A204.1 (cell line): ENCODE data around the gene PMEPA1.
"Not testable (repeated sequence)": the region's sequence is repeated elsewhere in the genome, so short reads cannot be mapped to it uniquely, and the experiment has no call there.

Experiments used
- FAIRE-seq: peaks from 2 replicates; lab custom pipeline; 2012; peaks lifted over from hg19 to GRCh38; lab: Jason Lieb, UNC

Gene PMEPA1

DNA sequence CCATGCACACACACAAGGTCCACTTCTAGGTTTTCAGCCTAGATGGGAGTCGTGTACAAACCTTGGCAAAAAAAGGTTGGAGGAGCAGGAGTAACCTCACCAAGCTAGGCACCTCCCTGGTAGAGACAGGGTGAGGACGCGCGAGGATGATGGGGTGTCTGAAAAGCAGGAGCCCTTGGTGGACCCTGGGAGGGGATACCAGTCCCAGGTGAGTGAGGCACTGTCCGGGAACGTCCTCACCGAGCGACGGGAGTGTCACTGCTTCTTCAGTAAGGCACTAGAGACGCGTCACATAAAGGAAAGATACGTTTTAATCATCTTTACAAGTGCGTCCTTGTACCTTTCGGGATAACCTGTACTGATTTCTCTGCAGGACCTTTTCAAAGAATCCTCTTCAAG is 60.2 kb downstream of the PMEPA1 start:
- no peak for FAIRE-seq

DNA sequence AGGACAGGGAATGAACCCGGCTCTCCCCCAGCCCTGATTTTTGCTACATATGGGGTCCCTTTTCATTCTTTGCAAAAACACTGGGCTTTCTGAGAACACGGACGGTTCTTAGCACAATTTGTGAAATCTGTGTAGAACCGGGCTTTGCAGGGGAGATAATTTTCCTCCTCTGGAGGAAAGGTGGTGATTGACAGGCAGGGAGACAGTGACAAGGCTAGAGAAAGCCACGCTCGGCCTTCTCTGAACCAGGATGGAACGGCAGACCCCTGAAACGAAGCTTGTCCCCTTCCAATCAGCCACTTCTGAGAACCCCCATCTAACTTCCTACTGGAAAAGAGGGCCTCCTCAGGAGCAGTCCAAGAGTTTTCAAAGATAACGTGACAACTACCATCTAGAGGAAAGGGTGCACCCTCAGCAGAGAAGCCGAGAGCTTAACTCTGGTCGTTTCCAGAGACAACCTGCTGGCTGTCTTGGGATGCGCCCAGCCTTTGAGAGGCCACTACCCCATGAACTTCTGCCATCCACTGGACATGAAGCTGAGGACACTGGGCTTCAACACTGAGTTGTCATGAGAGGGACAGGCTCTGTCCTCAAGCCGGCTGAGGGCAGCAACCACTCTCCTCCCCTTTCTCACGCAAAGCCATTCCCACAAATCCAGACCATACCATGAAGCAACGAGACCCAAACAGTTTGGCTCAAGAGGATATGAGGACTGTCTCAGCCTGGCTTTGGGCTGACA is 60.8 kb downstream of the PMEPA1 start:
- no peak for FAIRE-seq

DNA sequence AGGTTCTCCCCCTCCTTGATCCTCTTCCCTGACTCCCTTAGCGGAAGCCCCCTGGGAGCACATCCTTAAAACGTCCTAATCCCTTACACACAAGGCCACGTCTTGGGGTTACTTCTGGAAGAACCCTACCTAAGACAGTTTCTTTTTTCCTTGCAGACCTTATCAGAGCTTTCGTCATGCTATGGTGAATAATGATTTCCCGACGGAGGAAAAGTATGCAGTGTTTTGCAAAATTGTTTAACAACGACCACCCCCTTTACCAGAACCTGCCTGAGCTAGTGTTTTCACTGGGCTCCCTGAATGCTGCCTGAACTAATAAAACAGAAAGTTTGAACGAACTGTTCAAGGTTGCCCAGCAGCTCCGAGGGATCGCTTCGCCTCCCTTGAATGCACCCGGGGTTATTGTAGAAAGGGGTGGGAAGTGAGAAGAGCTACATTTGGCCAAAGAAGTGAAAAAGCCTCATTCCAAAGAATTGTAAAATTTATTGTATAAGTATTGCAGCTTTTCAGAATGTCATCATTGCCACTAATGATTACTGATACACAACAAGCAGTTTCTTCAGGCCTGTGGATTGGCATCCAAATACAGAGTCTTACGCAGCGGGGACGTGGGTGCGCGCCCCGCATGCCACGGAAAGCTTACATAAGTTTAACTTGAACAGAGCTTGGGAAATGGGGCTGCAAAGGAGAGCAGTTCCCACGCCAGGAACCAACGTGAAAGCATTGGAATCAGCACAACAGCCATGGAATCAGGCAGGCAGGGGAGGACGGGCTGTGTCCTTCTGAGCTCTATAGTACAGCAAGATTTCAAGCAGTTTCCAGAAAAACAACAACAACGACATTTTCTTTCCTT is 61.7 kb downstream of the PMEPA1 start:
- FAIRE-seq, result no peak

DNA sequence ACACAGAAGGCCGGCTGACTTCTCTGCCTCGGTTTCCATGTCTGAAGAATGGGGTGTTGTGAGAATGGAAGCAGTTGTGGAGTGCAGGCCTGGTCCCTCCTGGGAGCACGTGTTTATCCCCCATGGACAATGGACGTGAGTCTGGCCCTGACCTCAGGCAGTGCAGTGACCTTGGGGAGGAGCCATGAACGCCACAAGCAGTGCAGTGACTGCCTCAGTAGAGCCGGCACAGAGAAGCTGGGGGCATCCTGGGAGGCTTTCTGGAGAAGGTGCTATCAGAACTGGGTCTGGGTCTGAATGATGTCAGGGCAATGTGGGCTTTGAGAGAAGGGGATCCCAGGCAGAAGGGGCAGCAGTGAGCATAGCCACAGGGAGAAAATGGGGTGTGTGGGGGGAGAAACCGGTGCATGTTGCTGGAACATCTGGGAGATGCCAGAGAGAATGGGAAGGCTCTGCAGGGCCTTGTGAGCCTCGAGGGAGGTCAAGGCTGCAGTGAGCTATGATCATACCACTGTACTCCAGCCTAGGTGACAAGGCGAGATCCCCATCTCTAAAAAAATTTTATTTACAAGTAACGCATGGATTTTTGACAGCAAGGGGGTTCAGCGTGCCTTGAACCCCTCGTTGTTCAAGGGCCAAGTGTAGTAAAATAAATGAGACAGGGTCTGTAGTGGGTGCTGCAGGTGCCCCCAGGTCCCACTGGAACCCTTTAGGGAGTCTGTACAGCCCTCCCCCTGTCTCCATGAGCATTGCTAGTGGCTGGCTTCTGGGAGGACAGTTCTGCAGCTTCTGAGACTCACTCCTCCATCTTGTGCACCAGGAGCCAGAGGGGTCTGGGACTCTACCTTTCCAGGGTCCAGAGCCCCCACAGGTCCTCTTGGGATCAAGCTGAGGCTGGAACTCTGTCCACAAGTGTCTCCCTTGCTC is 62.5 kb downstream of the PMEPA1 start:
- FAIRE-seq, result no peak

DNA sequence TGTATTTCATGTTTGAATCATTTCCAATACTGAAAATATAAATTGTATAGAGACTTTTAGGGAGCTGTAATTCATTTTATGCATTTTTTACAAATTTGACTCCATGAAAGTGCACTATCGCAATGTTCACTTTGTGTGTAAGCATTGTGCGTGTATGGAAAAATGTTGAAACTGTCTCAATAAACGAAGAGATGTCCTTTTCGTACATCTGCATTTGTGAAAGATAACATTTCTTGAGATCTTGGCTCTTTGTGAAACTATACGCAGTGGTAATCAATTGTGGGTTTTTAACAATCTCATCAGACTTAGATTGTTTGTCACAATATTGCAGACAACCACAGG is 70.9 kb downstream of the PMEPA1 start:
- no peak for FAIRE-seq

DNA sequence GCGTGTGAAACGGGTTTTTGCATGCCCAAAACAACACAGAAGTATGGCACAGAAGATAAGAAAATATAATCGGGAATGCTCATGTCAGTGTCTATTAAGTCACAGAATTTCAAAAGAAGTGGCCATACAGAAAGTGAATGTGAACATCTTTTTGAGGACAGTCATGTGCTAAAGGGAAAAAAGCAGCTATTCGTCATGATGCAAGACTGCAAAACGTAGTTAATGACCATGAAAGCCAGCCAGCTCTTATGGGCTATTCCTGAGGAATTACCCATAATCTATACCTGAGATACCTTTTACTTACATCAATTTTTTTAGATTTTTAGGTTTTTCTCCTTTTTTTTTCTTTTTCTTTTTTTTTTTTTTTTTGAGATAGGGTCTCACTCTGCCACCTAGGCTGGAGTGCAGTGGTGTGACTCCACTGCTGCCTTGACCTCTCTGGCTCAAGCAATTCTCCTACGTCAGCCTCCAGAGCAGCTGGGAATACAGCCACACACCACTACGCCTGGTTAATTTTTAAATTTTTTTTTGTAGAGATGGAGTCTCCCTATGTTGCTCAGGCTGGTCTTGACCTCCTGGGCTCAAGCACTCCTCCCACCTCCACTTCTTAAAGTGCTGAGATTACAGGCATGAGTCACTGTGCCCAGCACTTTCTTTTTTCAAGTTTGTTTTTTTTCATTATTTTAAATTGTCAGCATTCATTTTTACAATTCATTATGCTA is 71.5 kb downstream of the PMEPA1 start:
- no peak for FAIRE-seq

DNA sequence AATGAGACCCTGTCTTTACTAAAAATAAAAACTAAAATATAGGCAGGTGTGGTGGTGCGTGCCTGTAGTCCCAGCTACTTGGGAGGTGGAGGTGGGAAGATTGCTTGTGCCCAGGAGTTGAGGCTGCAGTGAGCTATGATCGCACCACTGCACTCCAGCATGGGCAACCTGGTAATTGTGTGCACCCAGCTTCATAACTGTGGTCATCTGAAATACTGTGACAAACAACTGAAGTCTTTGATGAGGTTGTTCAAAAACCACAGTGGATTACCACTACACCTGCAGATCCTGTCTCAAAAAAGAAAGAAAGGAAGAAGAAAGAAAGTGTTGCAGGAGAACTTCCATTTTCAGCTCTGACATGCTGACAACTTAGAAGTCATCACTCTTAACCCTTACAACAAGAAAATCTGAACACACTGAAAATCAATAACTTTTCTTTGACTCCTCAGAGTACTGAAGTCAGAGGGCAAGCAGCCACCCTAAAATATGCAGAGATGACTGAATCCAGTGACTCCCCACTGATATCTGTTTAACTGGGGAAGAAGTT is 75.8 kb downstream of the PMEPA1 start:
- FAIRE-seq, result no peak

DNA sequence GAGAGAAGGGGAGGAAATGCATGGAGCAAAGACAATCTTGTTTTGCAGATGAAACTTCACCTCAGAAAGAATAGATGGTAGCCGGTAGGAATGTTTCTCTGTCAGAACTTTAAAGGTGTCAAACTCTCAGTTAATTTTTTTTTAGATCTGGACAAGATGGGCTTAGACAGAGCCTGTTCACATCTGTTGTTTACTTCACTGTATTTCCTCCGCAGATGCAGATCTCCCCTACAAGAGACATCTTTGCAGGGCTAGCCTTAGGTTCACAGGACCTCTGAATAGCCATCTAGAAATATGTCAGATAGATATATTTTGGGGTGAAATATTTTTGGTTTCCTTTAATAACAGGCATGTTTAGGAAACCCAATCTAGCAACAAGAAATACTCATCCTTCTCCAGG is 77.5 kb downstream of the PMEPA1 start:
- no peak for FAIRE-seq

DNA sequence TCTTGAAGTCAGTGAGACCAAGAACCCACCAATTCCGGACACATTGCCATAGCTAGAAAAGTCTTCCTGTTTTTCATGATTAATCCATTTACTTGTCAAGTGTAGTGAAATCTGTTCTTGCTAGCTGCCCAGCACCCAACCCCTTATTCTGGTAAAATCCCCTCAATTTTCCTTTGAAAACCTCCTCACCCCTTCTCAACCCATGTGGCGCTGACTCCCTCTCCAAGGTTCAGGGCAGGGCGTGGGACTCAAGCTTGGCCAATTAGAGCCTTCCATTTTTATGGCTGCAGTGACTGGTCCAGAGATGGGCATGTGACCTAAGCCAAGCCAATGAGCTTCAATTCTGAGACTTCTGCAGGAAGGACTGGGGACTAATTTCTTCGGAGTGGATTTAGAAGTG is 79.8 kb downstream of the PMEPA1 start:
- no peak for FAIRE-seq

DNA sequence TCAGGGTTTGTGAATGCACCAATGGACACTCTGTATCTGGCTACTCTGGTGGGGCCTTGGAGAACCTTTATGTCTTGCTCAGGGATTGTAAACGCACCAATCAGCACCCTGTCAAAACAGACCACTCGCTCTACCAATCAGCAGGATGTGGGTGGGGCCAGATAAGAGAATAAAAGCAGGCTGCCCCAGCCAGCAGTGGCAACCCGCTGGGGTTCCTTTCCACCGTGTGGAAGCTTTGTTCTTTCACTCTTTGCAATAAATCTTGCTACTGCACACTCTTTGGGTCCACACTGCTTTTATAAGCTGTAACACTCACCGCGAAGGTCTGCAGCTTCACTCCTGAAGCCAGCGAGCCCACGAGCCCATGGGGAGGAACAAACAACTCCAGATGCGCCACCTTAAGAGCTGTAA is 80.3 kb downstream of the PMEPA1 start:
- not testable (repeated sequence) for FAIRE-seq

DNA sequence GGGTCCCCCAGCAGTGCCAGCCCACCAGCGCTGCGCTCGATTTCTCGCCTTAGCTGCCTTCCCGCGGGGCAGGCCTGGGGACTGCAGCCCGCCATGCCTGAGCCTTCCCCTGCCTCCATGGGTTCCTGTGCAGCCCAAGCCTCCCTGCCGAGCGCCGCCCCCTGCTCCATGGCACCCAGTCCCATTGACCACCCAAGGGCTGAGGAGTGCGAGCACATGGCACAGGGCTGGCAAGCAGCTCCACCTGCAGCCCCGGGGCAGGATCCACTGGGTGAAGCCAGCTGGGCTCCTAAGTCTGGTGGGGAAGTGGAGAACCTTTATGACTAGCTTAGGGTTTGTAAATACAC is 80.9 kb downstream of the PMEPA1 start:
- FAIRE-seq, result not testable (repeated sequence)

DNA sequence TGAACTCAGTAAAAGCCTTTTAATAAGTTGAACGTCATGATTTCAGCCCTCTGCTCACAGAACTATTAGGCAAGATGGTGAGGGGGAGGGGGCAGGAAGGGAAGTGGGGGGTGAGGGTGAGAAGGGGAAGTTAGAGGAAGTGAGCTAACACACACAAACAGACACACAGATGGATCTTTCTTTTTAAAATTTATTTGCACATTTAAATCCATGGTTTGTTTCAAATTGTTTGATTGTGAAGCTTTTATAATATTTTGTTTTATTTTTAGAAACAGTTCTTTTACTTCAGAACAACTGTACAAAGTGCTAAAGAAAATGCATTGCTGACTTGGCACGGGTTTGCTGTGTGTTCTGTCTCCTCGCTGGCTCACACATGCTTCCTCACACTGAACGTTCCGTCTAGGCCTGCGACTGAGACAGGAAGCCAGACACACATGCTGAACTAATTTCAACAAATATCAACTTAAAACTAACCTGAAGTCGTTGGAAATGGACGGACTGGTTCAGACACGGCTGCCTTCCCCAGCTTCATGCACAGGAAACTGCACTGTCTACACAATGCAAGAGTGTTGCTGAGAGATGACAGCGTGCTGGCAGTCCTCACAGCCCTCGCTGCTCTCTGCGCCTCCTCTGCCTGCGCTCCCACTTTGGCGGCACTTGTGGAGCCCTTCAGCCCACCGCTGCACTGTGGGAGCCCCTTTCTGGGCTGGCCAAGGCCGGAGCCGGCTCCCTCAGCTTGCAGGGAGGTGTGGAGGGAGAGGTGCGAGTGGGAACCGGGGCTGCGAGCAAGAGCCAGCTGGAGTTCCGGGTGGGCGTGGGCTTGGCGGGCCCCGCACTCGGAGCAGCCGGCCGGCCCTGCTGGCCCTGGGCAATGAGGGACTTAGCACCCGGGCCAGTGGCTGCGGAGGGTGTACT is 81.5 kb downstream of the PMEPA1 start:
- no peak for FAIRE-seq

DNA sequence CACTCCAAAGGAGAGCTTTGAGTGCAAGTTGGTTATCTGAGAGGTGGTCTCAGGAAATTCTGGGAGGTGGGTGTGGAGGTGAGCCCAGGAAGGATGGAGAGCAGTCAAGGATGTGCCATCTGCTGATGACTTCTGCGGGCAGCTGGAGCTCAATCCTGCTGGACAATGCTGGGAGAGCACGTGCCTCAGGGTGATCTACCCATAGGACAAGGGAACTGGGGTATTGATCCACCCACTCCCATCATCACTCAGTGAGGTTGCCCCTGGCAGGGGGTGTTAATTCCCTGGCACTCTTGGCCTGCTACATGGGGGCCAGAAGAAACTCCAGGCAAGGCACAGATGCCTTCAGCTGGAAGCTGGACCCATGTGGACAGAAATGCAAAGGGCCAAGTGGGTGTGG is 82.5 kb downstream of the PMEPA1 start:
- no peak for FAIRE-seq

DNA sequence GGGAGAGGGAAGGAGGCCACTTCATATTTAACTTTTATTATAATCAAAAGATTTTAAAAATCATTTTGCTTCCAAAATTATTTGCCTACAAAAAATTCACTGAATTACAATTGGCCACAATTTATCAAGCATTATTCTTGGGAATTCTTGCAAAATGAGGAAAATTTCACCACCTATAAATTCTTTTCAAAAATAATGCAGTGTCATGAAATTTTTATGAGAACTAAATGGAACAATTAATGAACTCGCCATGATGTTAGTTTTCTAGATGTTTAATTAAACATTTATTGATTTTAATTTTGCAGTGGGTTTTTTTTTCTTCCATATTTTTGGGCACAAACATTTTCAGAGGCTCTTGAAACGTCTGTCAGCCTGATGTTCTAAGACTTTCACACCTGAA is 83.8 kb downstream of the PMEPA1 start:
- no peak for FAIRE-seq

DNA sequence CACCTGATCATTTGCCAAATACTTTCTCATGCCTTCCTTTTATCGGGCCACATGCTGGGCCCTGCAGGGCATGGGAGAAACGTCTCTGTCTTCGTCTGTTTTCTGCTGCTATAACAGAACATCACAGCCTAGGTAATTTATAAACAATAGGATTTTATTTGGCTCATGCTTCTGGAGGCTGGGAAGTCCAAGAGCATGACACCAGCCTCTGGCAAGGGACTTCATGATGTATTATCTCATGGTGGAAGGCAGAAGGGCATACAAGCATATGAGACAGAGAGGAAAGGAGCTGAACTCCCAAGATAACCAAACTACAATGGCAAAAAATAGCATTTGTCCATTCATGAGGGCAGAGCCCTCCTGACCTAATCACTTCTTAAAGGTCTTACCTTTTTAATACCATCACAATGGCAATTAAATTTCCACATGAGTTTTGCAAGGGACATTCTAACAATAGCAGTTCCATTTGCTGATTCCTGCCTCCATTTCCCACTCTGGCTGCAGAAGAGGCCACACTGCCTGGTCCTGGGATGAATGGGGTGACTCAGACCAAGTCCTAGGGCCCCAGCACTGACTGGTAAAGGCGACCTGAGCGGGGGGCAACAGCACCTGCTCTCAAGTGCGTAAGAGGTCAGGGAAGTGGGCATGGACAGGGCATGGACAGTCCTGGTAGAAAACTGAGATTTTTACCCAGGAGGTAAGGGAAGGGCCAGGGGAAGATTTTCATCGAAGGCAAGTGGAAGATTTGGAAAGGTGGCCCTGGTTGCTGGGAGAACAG is 84.4 kb downstream of the PMEPA1 start:
- FAIRE-seq, result no peak

DNA sequence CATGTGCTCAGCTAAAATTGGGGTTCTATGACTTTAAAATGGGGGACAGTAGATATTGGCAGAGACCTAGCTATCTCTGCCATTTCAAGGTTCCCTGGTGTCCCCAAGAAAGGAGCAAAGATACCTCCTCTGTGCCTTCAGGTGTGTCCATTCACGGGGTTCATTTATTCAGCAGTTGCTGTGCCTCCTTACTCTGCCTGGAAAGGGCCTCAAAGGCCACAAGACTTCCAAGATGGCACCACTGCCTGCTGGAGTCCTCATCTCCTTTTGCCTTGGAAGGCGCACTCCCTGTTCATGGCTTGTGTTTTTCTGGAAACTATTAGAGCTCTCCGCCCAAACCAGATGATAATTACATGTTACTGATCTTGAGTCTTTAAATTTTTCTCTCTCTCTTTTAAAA is 85.7 kb downstream of the PMEPA1 start:
- no peak for FAIRE-seq

DNA sequence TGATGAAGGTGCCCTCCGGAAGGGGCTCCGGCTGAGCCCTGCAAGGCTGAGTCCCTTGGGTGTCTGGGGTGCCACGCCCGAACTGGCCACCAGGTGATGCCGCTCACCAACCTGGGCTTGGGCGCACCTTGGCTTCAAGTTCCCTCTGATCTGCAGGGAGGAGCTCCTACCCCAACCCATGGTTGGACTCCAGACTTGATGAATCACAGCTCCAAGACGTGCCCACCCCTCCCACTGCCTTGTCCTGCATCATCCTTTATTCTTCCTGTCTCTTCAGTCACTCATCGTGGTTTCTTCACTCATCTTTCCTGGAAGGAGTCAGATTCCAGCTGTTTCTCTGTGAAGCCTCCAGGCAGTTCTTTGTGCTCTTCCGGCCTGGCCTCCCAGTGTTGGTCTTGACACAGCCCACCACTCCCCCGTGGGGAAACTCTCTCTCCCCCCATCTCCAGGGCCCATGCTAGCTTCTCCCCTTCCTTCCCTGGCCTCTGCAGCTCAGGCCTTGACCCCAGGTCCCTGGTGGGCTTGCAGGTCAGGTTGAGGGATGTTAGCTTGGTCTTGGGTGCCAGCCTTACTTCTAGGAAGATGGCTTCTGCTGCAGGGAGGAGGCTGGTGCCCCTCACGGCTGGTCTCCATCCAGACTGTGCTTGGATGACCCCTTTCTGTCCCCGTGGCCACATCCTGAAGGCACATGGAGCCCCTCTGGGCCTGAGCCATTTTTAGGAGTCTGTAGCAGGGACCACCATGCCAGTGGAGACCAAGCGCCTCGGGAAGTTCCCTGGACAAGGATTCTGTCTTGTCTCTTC is 87.0 kb downstream of the PMEPA1 start:
- FAIRE-seq, result no peak

DNA sequence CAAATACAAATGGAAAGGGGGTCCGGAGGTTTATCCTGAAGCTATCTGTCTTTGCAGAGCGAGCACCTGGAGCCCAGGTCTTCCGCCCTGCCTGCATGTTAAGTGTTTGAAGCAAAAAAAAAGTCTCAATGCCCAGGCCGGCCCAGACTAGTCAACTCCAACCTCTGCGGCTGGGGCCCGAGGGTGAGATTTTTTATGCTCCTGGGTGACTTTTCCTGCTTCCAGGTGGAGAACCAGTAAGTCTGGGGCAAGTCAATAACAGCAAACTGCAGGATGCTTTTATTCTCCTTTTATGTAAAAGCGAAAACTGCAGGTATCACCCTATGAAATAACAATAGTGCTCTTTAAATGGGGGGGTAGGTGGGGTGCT is 87.6 kb downstream of the PMEPA1 start:
- no peak for FAIRE-seq
